Fibroblast of lung (primary cell): ENCODE results near the gene GSPT1.

ENCODE experiments used
- CTCF ChIP-seq, 2 donors: IDR thresholded peaks in 1 of 2; conservative IDR thresholded peaks in 1 of 2; 1 replicate in 1 of 2; 2 replicates in 1 of 2; pipeline ENCODE4 v1.5.1; 2011 to 2012; ENCODE audit warnings: low read length in 2 of 2, control low read depth in 1 of 2, inconsistent platforms in 1 of 2, low read depth in 1 of 2, mild to moderate bottlenecking in 1 of 2
- EZH2 ChIP-seq: IDR thresholded peaks from 2 replicates; pipeline ENCODE4 v1.5.1; 2012; ENCODE audit warnings: low read length, control low read depth, mild to moderate bottlenecking; ENCODE audit errors: missing control alignments

DNA sequence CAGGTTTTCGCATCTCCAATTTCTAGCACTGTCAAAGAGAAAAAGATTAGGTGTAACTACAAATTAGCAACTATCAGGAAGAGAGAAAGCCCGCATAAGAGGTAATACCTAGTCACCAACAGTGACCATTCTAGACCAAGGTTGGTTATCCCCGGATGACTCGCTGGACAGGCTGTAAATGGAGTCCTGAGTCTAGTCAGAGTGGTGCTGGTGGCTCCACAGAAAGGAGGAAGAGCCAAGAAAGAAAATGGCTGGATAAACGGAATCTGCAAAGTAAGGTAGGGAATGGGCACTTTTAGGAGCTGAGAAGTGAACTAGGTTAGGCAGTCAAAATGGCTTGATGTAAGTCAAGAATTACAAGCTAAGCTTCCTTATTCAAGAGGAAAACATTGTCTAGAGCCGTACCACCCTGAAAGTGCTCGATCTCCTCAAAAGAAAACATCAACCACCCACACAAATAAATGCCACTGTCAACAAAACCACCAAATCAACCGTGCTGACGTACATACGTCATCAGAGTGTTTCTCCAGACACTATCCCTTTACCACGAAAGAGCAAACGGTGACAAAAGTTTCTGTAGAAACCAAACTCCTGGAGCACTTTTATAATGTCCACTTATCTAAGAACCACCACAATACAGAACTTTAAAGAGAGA, 2.2 kb downstream of the GSPT1 start:
- TF ChIP-seq CTCF (conservative IDR thresholded peaks at IDR 0.05 in 1 of 2, IDR thresholded peaks at IDR 0.05 in 1 of 2; ENCODE audit: low read depth in 1 of 2, low read length in 2 of 2) (no peak), EZH2 (no peak)
